B cell (primary cell): ENCODE data around the gene FIBCD1. TPM values are rescaled to one million over a fixed set of nuclear protein-coding genes. Genes with fewer than 3 reads are reported as not detected.

Source experiments
- ATAC-seq: fragments of 200-7000 bp; cut with Tn5 transposase; one replicate; pipeline ENCODE4 v1.10.0; 2021; ENCODE audit warnings: low read depth, mild to moderate bottlenecking, moderate number of reproducible peaks, moderate library complexity
- CTCF ChIA-PET: fragments of 350-600 bp; sonication (Branson Sonifier 250); formaldehyde crosslinking; loops from one replicate; lab custom pipeline; 2021; ENCODE audit warnings: antibody characterized with exemption, inconsistent platforms; lab: Charles Lee
- POLR2A ChIA-PET: fragments of 350-600 bp; sonication (Branson Sonifier 250); formaldehyde crosslinking; loops from one replicate; lab custom pipeline; 2021; ENCODE audit warnings: antibody characterized with exemption; lab: Charles Lee
- DNase-seq: peaks from one replicate; pipeline ENCODE4 v3.0.0; 2013
- H2AFZ ChIP-seq: 2 replicates; pipeline ENCODE4 v1.6.1; 2012; ENCODE audit warnings: mild to moderate bottlenecking, low read depth, low read length; ENCODE audit not compliant: insufficient read depth, poor library complexity, severe bottlenecking
- H3K27ac ChIP-seq, 2 donors: 1 replicate in 1 of 2; 2 replicates in 1 of 2; pipeline ENCODE4 v1.5.1; 2012 to 2013; ENCODE audit warnings: low read length in 2 of 2, mild to moderate bottlenecking in 2 of 2, moderate library complexity in 1 of 2
- H3K27me3 ChIP-seq, 4 experiments: fragments of 200-600 bp in 1 of 4; sonication (generic) in 1 of 4; replicated peaks in 1 of 4; 1 replicate in 2 of 4; 2 replicates in 2 of 4; pipeline versions ENCODE4 v1.6.1 to v1.7.0; 2013 to 2016; ENCODE audit warnings: low read length in 3 of 4, mild to moderate bottlenecking in 2 of 4, mixed read lengths in 1 of 4, moderate library complexity in 1 of 4; ENCODE audit not compliant: insufficient read depth in 4 of 4, control insufficient read depth in 3 of 4; ENCODE audit errors: control extremely low read depth in 1 of 4
- H3K36me3 ChIP-seq, 2 experiments: replicated peaks in 1 of 2; 1 replicate in 1 of 2; 2 replicates in 1 of 2; pipeline versions ENCODE4 v1.6.1 to v1.7.1; 2013; ENCODE audit warnings: low read length in 1 of 2; ENCODE audit not compliant: insufficient read depth in 2 of 2, control insufficient read depth in 1 of 2; ENCODE audit errors: control extremely low read depth in 1 of 2, extremely low read depth in 1 of 2
- H3K4me1 ChIP-seq, 2 donors: fragments of 200-600 bp in 1 of 2; sonication (generic) in 1 of 2; 1 replicate in 1 of 2; 2 replicates in 1 of 2; pipeline versions ENCODE4 v1.5.1 to v1.6.1; 2013 to 2017; ENCODE audit warnings: low read length in 2 of 2; ENCODE audit not compliant: control insufficient read depth in 2 of 2, insufficient read depth in 2 of 2
- H3K4me2 ChIP-seq: replicated peaks from 2 replicates; pipeline ENCODE3; 2012; ENCODE audit warnings: mild to moderate bottlenecking, low read depth, low read length; ENCODE audit not compliant: poor library complexity, severe bottlenecking
- H3K4me3 ChIP-seq, 5 experiments: fragments of 200-600 bp in 1 of 5; sonication (generic) in 1 of 5; 1 replicate in 3 of 5; 2 replicates in 2 of 5; pipeline versions ENCODE4 v1.5.1 to v1.7.0; 2011 to 2016; ENCODE audit warnings: low read length in 4 of 5, mild to moderate bottlenecking in 4 of 5, low read depth in 2 of 5, control low read depth in 1 of 5, moderate library complexity in 1 of 5; ENCODE audit not compliant: insufficient read depth in 1 of 5; ENCODE audit errors: control extremely low read depth in 1 of 5, extremely low read depth in 1 of 5
- H3K79me2 ChIP-seq: fragments of 200-600 bp; sonication (generic); one replicate; pipeline ENCODE4 v1.6.0; 2016; ENCODE audit warnings: low read length; ENCODE audit not compliant: control insufficient read depth, insufficient read depth
- H3K9ac ChIP-seq: fragments of 200-600 bp; sonication (generic); 2 replicates; pipeline ENCODE4 v1.6.1; 2017; ENCODE audit warnings: mild to moderate bottlenecking, low read length, moderate library complexity
- H3K9me3 ChIP-seq, 3 donors: one replicate each; pipeline versions ENCODE4 v1.6.1 to v1.7.1; 2013; ENCODE audit warnings: low read length in 2 of 3; ENCODE audit not compliant: control insufficient read depth in 2 of 3, insufficient read depth in 1 of 3; ENCODE audit errors: control extremely low read depth in 1 of 3
- H4K20me1 ChIP-seq: 2 replicates; pipeline ENCODE4 v1.6.0; 2012; ENCODE audit warnings: mild to moderate bottlenecking, low read length; ENCODE audit not compliant: insufficient read depth, control insufficient read depth, poor library complexity, severe bottlenecking
- H3K27ac Mint-ChIP-seq: one replicate; pipeline ENCODE4 v1.8.0; 2021; ENCODE audit warnings: mixed read lengths
- H3K27me3 Mint-ChIP-seq: one replicate; pipeline ENCODE4 v1.8.0; 2021; ENCODE audit warnings: mixed read lengths
- H3K4me1 Mint-ChIP-seq: one replicate; pipeline ENCODE4 v1.8.0; 2021; ENCODE audit warnings: mixed read lengths
- H3K4me3 Mint-ChIP-seq: one replicate; pipeline ENCODE4 v1.8.0; 2021; ENCODE audit warnings: mixed read lengths
- H3K9me3 Mint-ChIP-seq: one replicate; pipeline ENCODE4 v1.8.0; 2022; ENCODE audit warnings: mixed read lengths; ENCODE audit not compliant: insufficient read depth
- EZH2 ChIP-seq: IDR thresholded peaks from 2 replicates; pipeline ENCODE4 v1.6.1; 2012; ENCODE audit warnings: borderline replicate concordance, low read depth, mild to moderate bottlenecking, moderate library complexity, low read length; ENCODE audit not compliant: insufficient read depth, poor library complexity, severe bottlenecking
- WGBS: methylation state at CpG from one replicate; pipeline ENCODE4 v1.1.5; 2013; ENCODE audit warnings: missing lambda C conversion rate; ENCODE audit not compliant: insufficient coverage; 5-methylcytosine and 5-hydroxymethylcytosine counted together
- intact Hi-C: fragments of 100-400 bp; cut with micrococcal nuclease; formaldehyde crosslinking; loops from one replicate; pipeline ENCODE4 v1.10.0; 2022
- polyA plus RNA-seq: library from polyadenylated mRNA; depleted of rRNA; stranded (reverse); fragments of >200 nt; gene quantifications from 2 replicates; pipeline ENCODE4 v1.2.3, GENCODE V29; 2012
- total RNA-seq, 2 donors: library from RNA; stranded (reverse); fragments of 120-200 nt in 1 of 2; gene quantifications; 1 replicate in 1 of 2; 2 replicates in 1 of 2; pipeline versions ENCODE4 v1.2.3 to v1.2.4, GENCODE V29; 2013 to 2022
- TF ChIP-seq, protein P1 (sequence below): fragments of 200-600 bp; IDR thresholded peaks from one replicate; pipeline ENCODE4 v1.8.0; 2022; ENCODE audit warnings: antibody characterized with exemption, mild to moderate bottlenecking

The FIBCD1 gene
- total and polyA plus RNA-seq, 2 donors (not counting 1 experiment from before 2014, with no cell fraction given), result not detected

DNA sequence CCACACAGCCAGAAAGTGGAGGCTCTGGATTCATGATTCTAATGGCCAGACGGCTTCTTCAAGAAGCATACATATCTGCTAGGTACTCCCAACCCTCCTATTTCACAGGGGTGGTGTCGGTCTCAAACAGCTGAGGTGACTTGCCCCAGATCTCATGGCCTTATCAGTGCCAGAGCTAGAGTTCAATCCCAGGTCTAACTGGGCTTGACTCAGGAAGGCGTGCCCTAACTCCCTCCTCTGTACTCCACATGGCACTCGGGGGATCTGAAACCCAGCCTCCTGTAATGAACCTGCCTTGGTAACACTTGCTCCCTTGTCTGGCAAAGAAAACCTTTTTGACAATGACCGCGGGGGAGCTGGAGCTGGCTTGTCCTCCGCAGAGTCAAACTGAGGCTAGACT, 44.5 kb downstream of the FIBCD1 start:
- intact Hi-C loops, result no loop called here
- no peak overlapping the region for H3K27ac Mint-ChIP-seq
- no peaks in the 10 kb centered on the region for H3K27me3 Mint-ChIP-seq
- ATAC-seq (no peak), DNase-seq (no peak)
- H3K4me3 ChIP-seq, result no peak overlapping the region
- no peak overlapping the region for H2AFZ ChIP-seq
- H3K4me1 ChIP-seq, result peaks cover 0 to 10% of the 10 kb centered on the region in 2 donors
- H3K4me2 ChIP-seq, result no peak overlapping the region
- ChIA-PET POLR2A (no interaction called here), CTCF (interaction anchor here (2.1 kb wide), 1 partner anchor 152 kb away, joined by 12 read pairs; no protein-coding TSS in a partner anchor)
- H3K4me1 Mint-ChIP-seq, result peaks cover 6% of the 10 kb centered on the region
- TF ChIP-seq, protein P1, sequence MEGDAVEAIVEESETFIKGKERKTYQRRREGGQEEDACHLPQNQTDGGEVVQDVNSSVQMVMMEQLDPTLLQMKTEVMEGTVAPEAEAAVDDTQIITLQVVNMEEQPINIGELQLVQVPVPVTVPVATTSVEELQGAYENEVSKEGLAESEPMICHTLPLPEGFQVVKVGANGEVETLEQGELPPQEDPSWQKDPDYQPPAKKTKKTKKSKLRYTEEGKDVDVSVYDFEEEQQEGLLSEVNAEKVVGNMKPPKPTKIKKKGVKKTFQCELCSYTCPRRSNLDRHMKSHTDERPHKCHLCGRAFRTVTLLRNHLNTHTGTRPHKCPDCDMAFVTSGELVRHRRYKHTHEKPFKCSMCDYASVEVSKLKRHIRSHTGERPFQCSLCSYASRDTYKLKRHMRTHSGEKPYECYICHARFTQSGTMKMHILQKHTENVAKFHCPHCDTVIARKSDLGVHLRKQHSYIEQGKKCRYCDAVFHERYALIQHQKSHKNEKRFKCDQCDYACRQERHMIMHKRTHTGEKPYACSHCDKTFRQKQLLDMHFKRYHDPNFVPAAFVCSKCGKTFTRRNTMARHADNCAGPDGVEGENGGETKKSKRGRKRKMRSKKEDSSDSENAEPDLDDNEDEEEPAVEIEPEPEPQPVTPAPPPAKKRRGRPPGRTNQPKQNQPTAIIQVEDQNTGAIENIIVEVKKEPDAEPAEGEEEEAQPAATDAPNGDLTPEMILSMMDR, result no peak
- TF ChIP-seq EZH2, result no peak
- peaks cover 0 to 6% of the 10 kb centered on the region in 2 experiments for H3K36me3 ChIP-seq
- WGBS, result 92% methylated on average over 7 of the region's 7 CpGs
- H3K27me3 ChIP-seq, result no peaks in the 10 kb centered on the region
- no peak overlapping the region for H3K27ac ChIP-seq
- no peaks in the 10 kb centered on the region for H3K9me3 Mint-ChIP-seq
- no peaks in the 10 kb centered on the region for H3K9me3 ChIP-seq
- no peak overlapping the region for H3K9ac ChIP-seq
- H3K4me3 Mint-ChIP-seq, result no peak overlapping the region
- H3K79me2 ChIP-seq, result no peaks in the 10 kb centered on the region
- H4K20me1 ChIP-seq, result no peaks in the 10 kb centered on the region

DNA sequence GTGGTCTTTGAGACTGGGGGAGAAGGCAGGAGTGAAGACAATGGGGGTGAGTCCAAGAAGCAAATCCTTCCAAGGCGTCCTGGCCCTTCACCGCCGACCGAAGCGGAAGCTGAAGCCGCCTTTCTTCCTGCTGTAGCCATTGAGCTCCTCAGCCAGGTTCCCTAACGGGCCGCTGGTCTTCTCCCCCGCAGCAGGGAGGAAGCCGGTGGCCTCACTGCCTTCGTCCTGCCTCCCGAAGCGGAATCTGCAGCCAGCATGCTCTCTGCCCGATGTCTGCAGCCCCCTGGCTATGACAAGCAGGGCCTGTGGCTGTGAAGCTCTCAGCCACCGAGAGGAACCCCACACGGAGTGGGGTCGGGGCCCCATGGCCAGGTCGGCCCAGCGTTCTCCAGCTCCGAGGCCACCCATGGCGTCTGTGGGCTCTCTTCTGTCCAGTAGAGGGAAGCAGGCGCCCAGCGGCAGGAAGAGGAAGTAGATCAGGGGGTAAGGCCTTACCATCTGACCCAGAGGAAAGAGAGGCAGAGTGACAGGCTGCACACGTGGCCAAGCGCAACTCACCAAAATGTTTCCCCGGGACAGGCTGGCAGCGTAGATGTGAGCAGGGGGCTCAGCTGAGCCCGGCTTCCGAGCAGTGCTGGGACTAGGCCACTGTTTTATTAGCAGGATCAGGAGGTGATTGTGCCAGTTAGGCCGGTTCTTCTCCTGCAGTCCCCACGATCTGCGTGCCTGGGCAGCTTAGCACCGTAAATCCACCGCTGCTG, 45.5 kb downstream of the FIBCD1 start:
- Histone ChIP-seq H3K4me1 (peaks cover 0 to 10% of the 10 kb centered on the region in 2 donors), H3K36me3 (peaks cover 0 to 6% of the 10 kb centered on the region in 2 experiments), H3K4me2 (peak overlapping the region; percentile 51), H3K79me2 (no peaks in the 10 kb centered on the region), H4K20me1 (no peaks in the 10 kb centered on the region), H3K27me3 (no peaks in the 10 kb centered on the region), H3K27ac (no peak overlapping the region), H3K4me3 (peak overlapping the region in 1 of 5 experiments; percentile 9), H3K9me3 (no peaks in the 10 kb centered on the region), H3K9ac (no peak overlapping the region), H2AFZ (peak overlapping the region; percentile 38)
- ChIA-PET CTCF (interaction anchor here (0.6 to 2.1 kb wide), 3 partner anchors 27 to 153 kb away, joined by 3 to 12 read pairs (median 3); no protein-coding TSS in a partner anchor), POLR2A (interaction anchor here (0.6 kb wide), 1 partner anchor 26 kb away, joined by 6 read pairs; no protein-coding TSS in a partner anchor)
- peak; percentile 47 for ATAC-seq
- Mint-ChIP-seq H3K4me3 (peak overlapping the region; percentile 50), H3K9me3 (no peaks in the 10 kb centered on the region), H3K4me1 (peaks cover 6% of the 10 kb centered on the region), H3K27ac (no peak overlapping the region), H3K27me3 (no peaks in the 10 kb centered on the region)
- peak; percentile 34 for DNase-seq
- TF ChIP-seq EZH2, result no peak
- TF ChIP-seq, protein P1, result no peak
- intact Hi-C loops, result no loop called here
- WGBS, result 62% methylated on average over 33 of the region's 34 CpGs
